A549 (cell line): Measurements from ENCODE around the gene FAN1. TPM values are rescaled to one million over a fixed set of nuclear protein-coding genes. Genes with fewer than 3 reads are reported as not detected.
A peak's percentile ranks its signal among the peaks of the same experiment; 100 is the strongest.

Source experiments
- ATAC-seq, 2 experiments: fragments of 200-7000 bp in 1 of 2; fragments of >200 bp in 1 of 2; cut with Nextera tagmentation in 1 of 2; cut with Tn5 transposase in 1 of 2; 3 replicates each; pipeline versions ENCODE4 v1.8.0 to v1.9.1; 2018 to 2020; ENCODE audit warnings: mild to moderate bottlenecking in 1 of 2, moderate library complexity in 1 of 2
- CTCF ChIA-PET: fragments of 300-600 bp; sonication (Branson Sonifier 250); formaldehyde crosslinking; extraction: SDS; loops from one replicate; lab custom pipeline; 2021; ENCODE audit warnings: antibody characterized with exemption, inconsistent platforms; lab: Yijun Ruan, JAX
- POLR2A ChIA-PET: fragments of 350-600 bp; formaldehyde crosslinking; extraction: SDS; loops from one replicate; lab custom pipeline; 2021; ENCODE audit warnings: antibody characterized with exemption, inconsistent platforms; lab: Yijun Ruan, JAX
- DNase-seq, 2 experiments: peaks; one replicate each; pipeline versions ENCODE4 v3.0.0 to v3.0.0-alpha.2; 2011 to 2016; ENCODE audit warnings: low read depth in 1 of 2, low spot score in 1 of 2
- FAIRE-seq: peaks from 2 replicates; lab custom pipeline; 2011; peaks lifted over from hg19 to GRCh38; lab: Jason Lieb, UNC
- H3K27ac ChIP-seq, 2 experiments: fragments of >200 bp; sonication (Bioruptor Twin); formaldehyde crosslinking; 3 replicates each; pipeline ENCODE4 v1.5.1; 2016 to 2017
- H3K4me1 ChIP-seq: fragments of >200 bp; sonication (Bioruptor Twin); formaldehyde crosslinking; 3 replicates; pipeline ENCODE4 v1.6.1; 2016
- H3K4me2 ChIP-seq: fragments of >200 bp; sonication (Bioruptor Twin); formaldehyde crosslinking; 3 replicates; pipeline ENCODE4 v1.6.1; 2016
- H3K4me3 ChIP-seq: fragments of >200 bp; sonication (Bioruptor Twin); formaldehyde crosslinking; 3 replicates; pipeline ENCODE4 v1.5.1; 2016
- H3K9me3 ChIP-seq: fragments of >200 bp; sonication (Bioruptor Twin); formaldehyde crosslinking; 3 replicates; pipeline ENCODE4 v1.6.1; 2016
- CBX2 ChIP-seq: fragments of 200-600 bp; sonication (generic); IDR thresholded peaks from 2 replicates; pipeline ENCODE4 v1.6.1; 2016; ENCODE audit warnings: low read depth, mild to moderate bottlenecking, borderline replicate concordance
- CHD2 ChIP-seq: fragments of 150-350 bp; IDR thresholded peaks from 2 replicates; pipeline ENCODE4 v1.6.1; 2014; ENCODE audit warnings: low read length; ENCODE audit not compliant: partially characterized antibody
- EP300 ChIP-seq, 2 experiments: fragments of >200 bp; sonication (Bioruptor Twin); formaldehyde crosslinking; IDR thresholded peaks; 2 replicates in 1 of 2; 3 replicates in 1 of 2; pipeline ENCODE4 v1.6.1; 2016 to 2017
- FOSL2 ChIP-seq, 2 experiments: fragments of 450-650 bp in 1 of 2; fragments of >200 bp in 1 of 2; sonication (Bioruptor Twin) in 1 of 2; formaldehyde crosslinking; IDR thresholded peaks; 2 replicates each; pipeline versions ENCODE4 v1.5.0 to v1.6.1; 2016 to 2020; ENCODE audit warnings: mild to moderate bottlenecking in 1 of 2, moderate library complexity in 1 of 2
- HDAC2 ChIP-seq: fragments of 200-600 bp; sonication (generic); IDR thresholded peaks from 2 replicates; pipeline ENCODE4 v1.6.1; 2016
- HEYL ChIP-seq: fragments of 250-450 bp; sonication (Bioruptor Pico); IDR thresholded peaks from 2 replicates; pipeline ENCODE4 v1.8.0; 2021; ENCODE audit warnings: mild to moderate bottlenecking, moderate library complexity
- HOXA7 ChIP-seq: fragments of 250-450 bp; sonication (Bioruptor Pico); IDR thresholded peaks from 2 replicates; pipeline ENCODE4 v1.5.0; 2020; ENCODE audit warnings: mild to moderate bottlenecking, moderate library complexity
- HOXB13 ChIP-seq: fragments of 250-450 bp; sonication (Bioruptor Pico); IDR thresholded peaks from 2 replicates; pipeline ENCODE4 v1.5.0; 2020; ENCODE audit warnings: low read depth, mild to moderate bottlenecking, moderate library complexity
- JUN ChIP-seq, 2 experiments: fragments of >200 bp; sonication (Bioruptor Twin); formaldehyde crosslinking; IDR thresholded peaks; 2 replicates in 1 of 2; 3 replicates in 1 of 2; pipeline ENCODE4 v1.6.1; 2016 to 2017
- JUNB ChIP-seq: fragments of >200 bp; sonication (Bioruptor Twin); formaldehyde crosslinking; IDR thresholded peaks from 2 replicates; pipeline ENCODE4 v1.6.1; 2016
- KDM5A ChIP-seq: fragments of 200-600 bp; sonication (generic); IDR thresholded peaks from 2 replicates; pipeline ENCODE4 v1.6.1; 2016; ENCODE audit warnings: antibody characterized with exemption, mild to moderate bottlenecking
- MAFK ChIP-seq: fragments of 450-650 bp; IDR thresholded peaks from 2 replicates; pipeline ENCODE4 v1.6.1; 2014; ENCODE audit not compliant: partially characterized antibody
- MAZ ChIP-seq: fragments of 150-350 bp; IDR thresholded peaks from 2 replicates; pipeline ENCODE4 v1.6.1; 2014; ENCODE audit warnings: antibody characterized with exemption, low read depth, low read length, borderline replicate concordance
- MYC ChIP-seq: IDR thresholded peaks from 2 replicates; pipeline ENCODE4 v1.6.1; 2012; ENCODE audit warnings: mild to moderate bottlenecking, inconsistent platforms, low read length, improper control_type of control experiment, borderline replicate concordance
- RCOR1 ChIP-seq: fragments of 150-350 bp; IDR thresholded peaks from 2 replicates; pipeline ENCODE4 v1.6.1; 2014; ENCODE audit warnings: antibody characterized with exemption, low read length, low read depth
- RFX5 ChIP-seq: fragments of 450-650 bp; IDR thresholded peaks from 2 replicates; pipeline ENCODE4 v1.7.1; 2014; ENCODE audit warnings: antibody characterized with exemption, mild to moderate bottlenecking, moderate library complexity
- SMC3 ChIP-seq: fragments of >200 bp; sonication (Bioruptor Twin); formaldehyde crosslinking; IDR thresholded peaks from 3 replicates; pipeline ENCODE4 v1.6.1; 2018; ENCODE audit warnings: inconsistent platforms
- ZC3H11A ChIP-seq: fragments of 450-650 bp; IDR thresholded peaks from 2 replicates; pipeline ENCODE4 v1.6.1; 2014; ENCODE audit warnings: antibody characterized with exemption, mild to moderate bottlenecking
- ZNF302 ChIP-seq: fragments of 250-450 bp; sonication (Bioruptor Pico); IDR thresholded peaks from 2 replicates; pipeline ENCODE4 v1.9.0; 2021; ENCODE audit warnings: inconsistent platforms, mild to moderate bottlenecking, moderate library complexity
- WGBS: methylation state at CpG from one replicate; pipeline ENCODE4 v1.1.6; 2017; ENCODE audit errors: missing lambda C conversion rate; 5-methylcytosine and 5-hydroxymethylcytosine counted together
- polyA plus RNA-seq, 4 experiments: library from polyadenylated mRNA; depleted of rRNA in 3 of 4; stranded (reverse); fragments of >200 nt; fragmentation: RNase III in 1 of 4; extraction: RNeasy Plus Mini Kit Qiagen cat#74134 plus additional on column Dnase treatment in 1 of 4; gene quantifications; 2 replicates in 3 of 4; 3 replicates in 1 of 4; pipeline ENCODE4 v1.2.3, GENCODE V29; 2011 to 2017
- TF ChIP-seq, protein P1 (sequence below): fragments of 150-350 bp; IDR thresholded peaks from 2 replicates; pipeline ENCODE4 v1.6.1; 2014; ENCODE audit warnings: low read depth, mild to moderate bottlenecking, low read length
- TF ChIP-seq, protein P2 (sequence below): IDR thresholded peaks from 2 replicates; pipeline ENCODE4 v1.6.1; 2012; ENCODE audit warnings: low read depth, borderline replicate concordance
- TF ChIP-seq, protein P3 (sequence below): IDR thresholded peaks from 2 replicates; pipeline ENCODE4 v1.6.1; 2012
- TF ChIP-seq, protein P4 (sequence below): IDR thresholded peaks from 2 replicates; pipeline ENCODE4 v1.6.1; 2012
- TF ChIP-seq, protein P5 (sequence below): fragments of >200 bp; sonication (Bioruptor Twin); formaldehyde crosslinking; IDR thresholded peaks from 3 replicates; pipeline ENCODE4 v1.5.1; 2016

The FAN1 gene
- polyA plus RNA-seq, 2 of the 4 experiments (the other 2 are of a cell fraction), result 17.4 to 22.1 TPM

DNA sequence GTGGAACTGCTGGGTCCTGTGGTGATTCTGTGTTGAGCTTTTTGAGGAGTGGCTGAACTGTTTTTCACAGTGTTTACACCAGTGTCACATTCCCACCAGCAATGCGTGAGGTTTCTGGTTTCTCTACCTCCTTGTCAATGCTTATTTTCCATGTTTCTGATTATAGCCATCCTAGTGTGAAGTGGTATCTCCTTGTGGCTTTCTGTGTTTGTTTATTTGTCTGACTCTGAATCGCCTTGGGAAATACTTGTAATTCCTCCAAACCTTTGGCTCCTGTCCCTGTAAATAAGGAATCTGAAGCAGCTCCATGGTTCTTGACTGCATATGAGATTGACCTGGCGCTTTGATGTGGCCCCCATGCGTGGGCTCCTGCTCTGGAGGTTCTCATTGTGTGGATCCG, 20.6 kb downstream of the FAN1 start (continued):
- TF ChIP-seq, protein P1, sequence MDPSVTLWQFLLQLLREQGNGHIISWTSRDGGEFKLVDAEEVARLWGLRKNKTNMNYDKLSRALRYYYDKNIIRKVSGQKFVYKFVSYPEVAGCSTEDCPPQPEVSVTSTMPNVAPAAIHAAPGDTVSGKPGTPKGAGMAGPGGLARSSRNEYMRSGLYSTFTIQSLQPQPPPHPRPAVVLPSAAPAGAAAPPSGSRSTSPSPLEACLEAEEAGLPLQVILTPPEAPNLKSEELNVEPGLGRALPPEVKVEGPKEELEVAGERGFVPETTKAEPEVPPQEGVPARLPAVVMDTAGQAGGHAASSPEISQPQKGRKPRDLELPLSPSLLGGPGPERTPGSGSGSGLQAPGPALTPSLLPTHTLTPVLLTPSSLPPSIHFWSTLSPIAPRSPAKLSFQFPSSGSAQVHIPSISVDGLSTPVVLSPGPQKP, result no peak

DNA sequence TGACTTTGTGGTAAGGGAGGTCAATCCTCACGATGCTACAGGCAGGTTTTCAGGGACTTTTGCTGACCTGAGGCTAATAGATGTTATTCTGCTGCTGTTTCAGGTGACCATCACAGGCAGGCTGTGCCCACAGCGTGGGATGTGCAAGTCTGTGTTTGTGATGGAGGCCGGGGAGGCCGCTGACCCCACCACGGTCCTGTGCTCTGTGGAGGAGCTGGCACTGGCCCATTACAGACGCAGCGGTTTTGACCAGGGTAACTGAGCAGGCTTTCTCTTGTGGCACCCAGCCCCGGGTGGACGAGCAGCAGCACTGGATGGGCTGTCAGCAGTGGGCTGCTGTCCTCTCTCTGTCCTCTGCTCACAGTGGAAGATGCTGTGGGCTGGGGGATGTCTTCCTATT, 22.0 kb downstream of the FAN1 start:
- H3K4me1 ChIP-seq, result no peaks in the 10 kb centered on the region
- no peak for TF ChIP-seq MYC
- no peak for TF ChIP-seq MAZ
- no peak for TF ChIP-seq JUN (IDR thresholded peaks at IDR 0.05)
- TF ChIP-seq SMC3, result no peak
- TF ChIP-seq KDM5A, result no peak
- no peak overlapping the region for H3K4me3 ChIP-seq
- DNase-seq (no peak), FAIRE-seq (no peak), ATAC-seq (no peak)
- WGBS, result 91% methylated on average over 9 of the region's 9 CpGs
- H3K4me2 ChIP-seq, result no peak overlapping the region
- ChIA-PET POLR2A (no interaction called here), CTCF (no interaction called here)
- H3K9me3 ChIP-seq, result no peaks in the 10 kb centered on the region
- no peak overlapping the region for H3K27ac ChIP-seq

DNA sequence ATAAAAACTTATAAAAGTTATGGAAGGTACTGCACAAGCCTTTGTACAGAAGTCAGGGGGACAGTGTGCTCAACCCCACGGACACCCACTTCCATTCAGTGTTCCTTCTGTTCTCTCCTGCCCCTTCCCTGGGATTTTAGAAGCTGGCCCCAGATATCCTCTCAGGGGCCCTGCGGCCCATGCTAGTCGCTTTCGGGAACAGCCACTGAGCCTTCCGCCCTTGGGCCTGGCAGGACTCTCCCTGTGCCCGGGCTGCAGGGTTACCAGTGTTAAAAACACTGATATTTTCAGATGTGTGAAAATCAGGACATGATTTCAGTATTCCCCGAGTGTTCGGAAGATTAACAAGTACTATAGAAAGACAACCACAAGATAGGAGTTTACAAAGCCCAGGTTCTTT, 22.4 kb downstream of the FAN1 start:
- CTCF ChIA-PET, result no interaction called here
- H3K27ac ChIP-seq, result no peak overlapping the region
- POLR2A ChIA-PET, result no interaction called here
- TF ChIP-seq KDM5A (no peak), ZNF302 (no peak), HDAC2 (no peak), ZC3H11A (no peak), HEYL (CRISPR knock-in tag) (no peak), RFX5 (no peak), FOSL2 (IDR thresholded peaks at IDR 0.05) (no peak), FOSL2 (CRISPR knock-in tag; IDR thresholded peaks at IDR 0.05) (no peak), HOXB13 (CRISPR knock-in tag) (no peak)
- TF ChIP-seq, protein P2, sequence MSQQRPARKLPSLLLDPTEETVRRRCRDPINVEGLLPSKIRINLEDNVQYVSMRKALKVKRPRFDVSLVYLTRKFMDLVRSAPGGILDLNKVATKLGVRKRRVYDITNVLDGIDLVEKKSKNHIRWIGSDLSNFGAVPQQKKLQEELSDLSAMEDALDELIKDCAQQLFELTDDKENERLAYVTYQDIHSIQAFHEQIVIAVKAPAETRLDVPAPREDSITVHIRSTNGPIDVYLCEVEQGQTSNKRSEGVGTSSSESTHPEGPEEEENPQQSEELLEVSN, result no peak
- TF ChIP-seq, all 56 proteins: peak for 0
- Histone ChIP-seq H3K4me3 (no peak overlapping the region), H3K4me1 (no peaks in the 10 kb centered on the region), H3K4me2 (no peak overlapping the region), H3K9me3 (no peaks in the 10 kb centered on the region)
- ATAC-seq, result no peak
- DNase-seq, result no peak
- 91% methylated on average over 8 of the region's 8 CpGs for WGBS
- no peak for FAIRE-seq

DNA sequence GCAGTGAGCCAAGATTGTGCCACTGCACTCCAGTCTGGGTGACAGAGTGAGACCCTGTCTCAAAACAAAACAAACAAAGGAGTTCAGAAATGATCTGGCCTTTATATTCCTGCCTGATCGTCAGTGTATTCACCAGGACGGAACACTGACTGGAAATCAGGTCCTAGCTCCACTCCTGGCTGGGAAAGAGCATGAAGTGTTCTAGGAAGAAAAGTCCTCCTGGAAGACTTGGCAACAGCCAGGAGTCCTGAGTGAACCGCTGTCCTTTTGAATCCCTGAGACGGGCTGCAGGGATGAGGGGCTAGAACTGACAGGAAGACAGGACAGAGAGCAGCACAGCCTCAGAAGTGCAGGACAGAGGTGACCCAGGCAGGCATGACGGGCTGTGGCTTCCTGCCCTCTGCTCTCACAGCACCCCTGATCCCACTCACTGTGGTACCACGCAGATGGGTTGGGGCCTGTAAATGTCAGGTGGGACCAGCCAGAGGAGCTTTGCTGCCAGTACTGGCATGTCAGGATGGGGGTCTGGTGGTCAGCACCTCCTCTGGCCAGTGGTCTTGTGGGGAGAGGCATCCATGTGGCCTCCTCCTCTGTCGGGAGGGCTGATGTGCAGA, 23.5 kb downstream of the FAN1 start:
- CTCF ChIA-PET, result interaction anchor here (0.6 kb wide), 1 partner anchor 15 kb away, joined by 3 read pairs; no protein-coding TSS in a partner anchor
- Histone ChIP-seq H3K4me3 (no peak overlapping the region), H3K4me2 (no peak overlapping the region), H3K27ac (no peak overlapping the region), H3K4me1 (no peaks in the 10 kb centered on the region), H3K9me3 (no peaks in the 10 kb centered on the region)
- FAIRE-seq (no peak), DNase-seq (no peak), ATAC-seq (peak in 1 of 2 experiments; percentile 13; a peak in 2 of 6 replicates)
- POLR2A ChIA-PET, result no interaction called here
- WGBS, result 85% methylated on average over 7 of the region's 7 CpGs
- TF ChIP-seq MAZ (no peak), CHD2 (no peak), SMC3 (no peak), RFX5 (no peak), EP300 (IDR thresholded peaks at IDR 0.05) (no peak), CBX2 (no peak), RCOR1 (no peak), HOXA7 (CRISPR knock-in tag) (no peak), MAFK (no peak), ZNF302 (no peak), JUNB (no peak)
- TF ChIP-seq, protein P3, sequence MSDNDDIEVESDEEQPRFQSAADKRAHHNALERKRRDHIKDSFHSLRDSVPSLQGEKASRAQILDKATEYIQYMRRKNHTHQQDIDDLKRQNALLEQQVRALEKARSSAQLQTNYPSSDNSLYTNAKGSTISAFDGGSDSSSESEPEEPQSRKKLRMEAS, result no peak
- TF ChIP-seq, protein P4, sequence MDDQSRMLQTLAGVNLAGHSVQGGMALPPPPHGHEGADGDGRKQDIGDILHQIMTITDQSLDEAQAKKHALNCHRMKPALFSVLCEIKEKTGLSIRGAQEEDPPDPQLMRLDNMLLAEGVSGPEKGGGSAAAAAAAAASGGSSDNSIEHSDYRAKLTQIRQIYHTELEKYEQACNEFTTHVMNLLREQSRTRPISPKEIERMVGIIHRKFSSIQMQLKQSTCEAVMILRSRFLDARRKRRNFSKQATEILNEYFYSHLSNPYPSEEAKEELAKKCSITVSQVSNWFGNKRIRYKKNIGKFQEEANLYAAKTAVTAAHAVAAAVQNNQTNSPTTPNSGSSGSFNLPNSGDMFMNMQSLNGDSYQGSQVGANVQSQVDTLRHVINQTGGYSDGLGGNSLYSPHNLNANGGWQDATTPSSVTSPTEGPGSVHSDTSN, result no peak
- TF ChIP-seq, protein P5, sequence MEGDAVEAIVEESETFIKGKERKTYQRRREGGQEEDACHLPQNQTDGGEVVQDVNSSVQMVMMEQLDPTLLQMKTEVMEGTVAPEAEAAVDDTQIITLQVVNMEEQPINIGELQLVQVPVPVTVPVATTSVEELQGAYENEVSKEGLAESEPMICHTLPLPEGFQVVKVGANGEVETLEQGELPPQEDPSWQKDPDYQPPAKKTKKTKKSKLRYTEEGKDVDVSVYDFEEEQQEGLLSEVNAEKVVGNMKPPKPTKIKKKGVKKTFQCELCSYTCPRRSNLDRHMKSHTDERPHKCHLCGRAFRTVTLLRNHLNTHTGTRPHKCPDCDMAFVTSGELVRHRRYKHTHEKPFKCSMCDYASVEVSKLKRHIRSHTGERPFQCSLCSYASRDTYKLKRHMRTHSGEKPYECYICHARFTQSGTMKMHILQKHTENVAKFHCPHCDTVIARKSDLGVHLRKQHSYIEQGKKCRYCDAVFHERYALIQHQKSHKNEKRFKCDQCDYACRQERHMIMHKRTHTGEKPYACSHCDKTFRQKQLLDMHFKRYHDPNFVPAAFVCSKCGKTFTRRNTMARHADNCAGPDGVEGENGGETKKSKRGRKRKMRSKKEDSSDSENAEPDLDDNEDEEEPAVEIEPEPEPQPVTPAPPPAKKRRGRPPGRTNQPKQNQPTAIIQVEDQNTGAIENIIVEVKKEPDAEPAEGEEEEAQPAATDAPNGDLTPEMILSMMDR, result no peak
